Heart left ventricle (tissue), 13 donors: Measurements from ENCODE around the gene PLCB1.

ENCODE experiments used
- POLR2A ChIP-seq, 2 donors: fragments of 450-650 bp; IDR thresholded peaks; one replicate each; pipeline ENCODE4 v1.6.1; 2017; ENCODE audit warnings: antibody characterized with exemption in 2 of 2, mild to moderate bottlenecking in 2 of 2, moderate library complexity in 2 of 2
- TF ChIP-seq, protein P1 (sequence below), 12 donors: fragments of 200-600 bp; sonication (generic) in 4 of 12; IDR thresholded peaks; one replicate each; pipeline versions ENCODE4 v1.5.0 to v1.8.0; 2018 to 2022; ENCODE audit warnings: antibody characterized with exemption in 12 of 12, mild to moderate bottlenecking in 5 of 12
- donor health status: ischemic (EF 13 %, LVEDD 7.1; RV severe dilation, severe dysfunction).
- donor health status: DM: no; HTN: yes; CAD: no.
- donor health status: DM: no; HTN: no; CAD: no.
- donor health status: ischemic (EF 25% LVEDD 6.9; RV normal size, moderate dysfunction).
- donor health status: ischemic (EF 25% LVEDD 5.7; RV mildly dilated, moderate dysfunction).
- donor health status: ischemic (EF 35%, LVEDD 5.7; RV mildly dilated, moderate dysfunction).
- donor health status: nonischemic (EF 11% LVEDD 7.7; RV severe dilation, severe dysfunction).
- donor health status: DM: yes; HTN: yes; CAD: no.
- donor health status: PGD.
- donor health status: ischemic (EF 29% LVEDD 5.4; RV normal size, mild dysfunction).
- donor health status: nonischemic (EF 23%, LVEDD 6.1; RV moderate dilation, normal function).

DNA sequence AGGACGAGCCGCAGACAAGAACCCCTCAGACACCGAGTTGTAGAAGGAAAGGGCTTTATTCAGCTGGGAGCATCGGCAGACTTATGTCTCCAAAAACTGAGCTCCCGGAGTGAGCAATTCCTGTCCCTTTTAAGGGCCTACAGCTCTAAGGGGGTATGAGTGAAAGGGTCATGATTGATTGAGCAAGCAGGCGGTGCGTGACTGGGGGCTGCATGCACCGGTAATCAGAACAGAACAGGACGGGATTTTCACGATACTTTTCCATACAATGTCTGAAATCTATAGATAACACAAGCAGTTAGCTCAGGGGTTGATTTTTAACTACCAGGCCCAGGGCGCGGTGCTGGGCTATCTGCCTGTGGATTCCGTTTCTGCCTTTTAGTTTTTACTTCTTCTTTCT is 710.5 kb downstream of the PLCB1 start:
- TF ChIP-seq, protein P1, sequence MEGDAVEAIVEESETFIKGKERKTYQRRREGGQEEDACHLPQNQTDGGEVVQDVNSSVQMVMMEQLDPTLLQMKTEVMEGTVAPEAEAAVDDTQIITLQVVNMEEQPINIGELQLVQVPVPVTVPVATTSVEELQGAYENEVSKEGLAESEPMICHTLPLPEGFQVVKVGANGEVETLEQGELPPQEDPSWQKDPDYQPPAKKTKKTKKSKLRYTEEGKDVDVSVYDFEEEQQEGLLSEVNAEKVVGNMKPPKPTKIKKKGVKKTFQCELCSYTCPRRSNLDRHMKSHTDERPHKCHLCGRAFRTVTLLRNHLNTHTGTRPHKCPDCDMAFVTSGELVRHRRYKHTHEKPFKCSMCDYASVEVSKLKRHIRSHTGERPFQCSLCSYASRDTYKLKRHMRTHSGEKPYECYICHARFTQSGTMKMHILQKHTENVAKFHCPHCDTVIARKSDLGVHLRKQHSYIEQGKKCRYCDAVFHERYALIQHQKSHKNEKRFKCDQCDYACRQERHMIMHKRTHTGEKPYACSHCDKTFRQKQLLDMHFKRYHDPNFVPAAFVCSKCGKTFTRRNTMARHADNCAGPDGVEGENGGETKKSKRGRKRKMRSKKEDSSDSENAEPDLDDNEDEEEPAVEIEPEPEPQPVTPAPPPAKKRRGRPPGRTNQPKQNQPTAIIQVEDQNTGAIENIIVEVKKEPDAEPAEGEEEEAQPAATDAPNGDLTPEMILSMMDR (IDR thresholded peaks at IDR 0.05), result no peak
- TF ChIP-seq POLR2A (IDR thresholded peaks at IDR 0.05), result no peak
